HG02870 (cell line): Measurements from ENCODE around the gene TLX3.
"Not testable (repeated sequence)": the region's sequence is repeated elsewhere in the genome, so short reads cannot be mapped to it uniquely, and the experiment has no call there.

Experiments used
- ATAC-seq: cut with Tn5 transposase; IDR thresholded peaks from one replicate; pipeline ENCODE4 v1.9.1; 2021; ENCODE audit warnings: mild to moderate bottlenecking, moderate library complexity; ENCODE audit not compliant: unreplicated experiment

Gene TLX3

GRCh38 chr5:171308453-171309275, at the start of gene TLX3:
Gene TLX3, plus strand, starts transcription at chr5:171309248. Its CDS starts 118 bp downstream, at chr5:171309366.
- ATAC-seq, result no peak

- ATAC-seq, result no peak
These were observed 47.7 kb upstream of the TLX3 start for GRCh38 chr5:171261361-171261760.

GRCh38 chr5:171261904-171262303, 47.1 kb upstream of the TLX3 start:
- no peak for ATAC-seq

- no peak for ATAC-seq
These were observed 45.9 kb upstream of the TLX3 start for GRCh38 chr5:171263181-171263580.

- no peak for ATAC-seq
These were observed 44.2 kb upstream of the TLX3 start for GRCh38 chr5:171264843-171265242.

GRCh38 chr5:171268700-171269620, 40.1 kb upstream of the TLX3 start:
- ATAC-seq, result no peak

GRCh38 chr5:171269717-171270116, 39.3 kb upstream of the TLX3 start:
- ATAC-seq, result no peak

- ATAC-seq, result no peak
These were observed 38.9 kb upstream of the TLX3 start for GRCh38 chr5:171270136-171270535.

GRCh38 chr5:171271798-171272197, 37.2 kb upstream of the TLX3 start:
- ATAC-seq, result no peak

- ATAC-seq, result no peak
These were observed 35.8 kb upstream of the TLX3 start for GRCh38 chr5:171272996-171273970.

- ATAC-seq, result no peak
These were observed 33.1 kb upstream of the TLX3 start for GRCh38 chr5:171275841-171276544.

GRCh38 chr5:171283753-171284152, 25.3 kb upstream of the TLX3 start:
- ATAC-seq, result no peak

GRCh38 chr5:171285465-171285864, 23.6 kb upstream of the TLX3 start:
- no peak for ATAC-seq

- no peak for ATAC-seq
These were observed 21.0 kb upstream of the TLX3 start for GRCh38 chr5:171288066-171288465.

- ATAC-seq, result no peak
These were observed 17.7 kb upstream of the TLX3 start for GRCh38 chr5:171291371-171291770.

GRCh38 chr5:171295299-171295698, 13.7 kb upstream of the TLX3 start:
- ATAC-seq, result no peak

GRCh38 chr5:171295801-171296200, 13.2 kb upstream of the TLX3 start:
- no peak for ATAC-seq

GRCh38 chr5:171297941-171298340, 11.1 kb upstream of the TLX3 start:
- ATAC-seq, result not testable (repeated sequence)

GRCh38 chr5:171299228-171299627, 9.8 kb upstream of the TLX3 start:
- no peak for ATAC-seq

GRCh38 chr5:171299851-171300250, 9.2 kb upstream of the TLX3 start:
- no peak for ATAC-seq
